Esophagus squamous epithelium (tissue), 4 donors: ENCODE data around the gene MAP2K7.

Experiments used
- CTCF ChIP-seq, 6 experiments: fragments of 450-650 bp in 4 of 6; fragments of 200-600 bp in 2 of 6; sonication (generic) in 2 of 6; IDR thresholded peaks; one replicate each; pipeline ENCODE4 v1.5.1; 2016 to 2019; ENCODE audit warnings: antibody characterized with exemption in 6 of 6, mild to moderate bottlenecking in 4 of 6, moderate library complexity in 4 of 6
- POLR2A ChIP-seq, 4 donors: fragments of 450-650 bp; IDR thresholded peaks; one replicate each; pipeline ENCODE4 v1.6.1; 2017; ENCODE audit warnings: antibody characterized with exemption in 4 of 4, mild to moderate bottlenecking in 4 of 4, moderate library complexity in 3 of 4

GRCh38 chr19:7915250-7916102 is 11.8 kb downstream of the MAP2K7 start:
- no peak for TF ChIP-seq CTCF (IDR thresholded peaks at IDR 0.05)
- no peak for TF ChIP-seq POLR2A (IDR thresholded peaks at IDR 0.05)
